H1 (cell line): ENCODE results near the gene HERC3. TPM values are rescaled to one million over a fixed set of nuclear protein-coding genes. Genes with fewer than 3 reads are reported as not detected.

ENCODE experiments used
- CTCF ChIA-PET: fragments of 300-600 bp; sonication (Branson Sonifier 250); formaldehyde crosslinking; loops from one replicate; lab custom pipeline; 2021; ENCODE audit not compliant: partially characterized antibody; lab: Charles Lee
- POLR2A ChIA-PET: fragments of 300-600 bp; sonication (Branson Sonifier 250); formaldehyde crosslinking; loops from one replicate; lab custom pipeline; 2021; ENCODE audit warnings: inconsistent platforms; ENCODE audit not compliant: partially characterized antibody; lab: Charles Lee
- DNase-seq, 2 experiments: peaks; one replicate each; pipeline versions ENCODE4 v3.0.0 to v3.0.0-alpha.2; 2010 to 2022; ENCODE audit warnings: low spot score in 2 of 2, low read depth in 1 of 2, mixed read lengths in 1 of 2
- FAIRE-seq: peaks from 2 replicates; lab custom pipeline; 2011; peaks lifted over from hg19 to GRCh38; lab: Jason Lieb, UNC
- H2AFZ ChIP-seq: 2 replicates; pipeline ENCODE4 v1.8.1; 2012; ENCODE audit warnings: low read length, inconsistent platforms
- H2AK5ac ChIP-seq: 2 replicates; pipeline ENCODE4 v1.6.1; 2013; ENCODE audit warnings: low read depth, low read length
- H2BK120ac ChIP-seq: replicated peaks from 2 replicates; pipeline ENCODE3; 2013; ENCODE audit warnings: low read depth, low read length, inconsistent platforms
- H2BK12ac ChIP-seq: 2 replicates; pipeline ENCODE4 v1.6.1; 2013; ENCODE audit warnings: low read depth, low read length
- H2BK15ac ChIP-seq: 2 replicates; pipeline ENCODE4 v1.6.1; 2013; ENCODE audit warnings: low read length
- H2BK20ac ChIP-seq: 2 replicates; pipeline ENCODE4 v1.6.1; 2013; ENCODE audit warnings: low read length
- H2BK5ac ChIP-seq: 2 replicates; pipeline ENCODE4 v1.6.1; 2013; ENCODE audit warnings: low read depth, low read length
- H3K14ac ChIP-seq: 2 replicates; pipeline ENCODE4 v1.6.1; 2013; ENCODE audit warnings: inconsistent platforms; ENCODE audit not compliant: insufficient read length
- H3K18ac ChIP-seq: 2 replicates; pipeline ENCODE4 v1.6.1; 2013; ENCODE audit warnings: low read length; ENCODE audit errors: extremely low read depth
- H3K23ac ChIP-seq: 2 replicates; pipeline ENCODE4 v1.6.1; 2013; ENCODE audit warnings: inconsistent platforms; ENCODE audit not compliant: insufficient read length
- H3K23me2 ChIP-seq: 2 replicates; pipeline ENCODE4 v1.6.1; 2013; ENCODE audit warnings: low read depth, low read length
- H3K27ac ChIP-seq: 2 replicates; pipeline ENCODE4 v1.6.1; 2011; ENCODE audit warnings: low read depth, low read length, inconsistent platforms
- H3K27me3 ChIP-seq, 4 experiments: replicated peaks in 1 of 4; 1 replicate in 1 of 4; 2 replicates in 3 of 4; pipeline versions ENCODE4 v1.6.1 to v1.8.1; 2011 to 2013; ENCODE audit warnings: low read length in 3 of 4, mild to moderate bottlenecking in 3 of 4, inconsistent platforms in 2 of 4, mixed read lengths in 2 of 4, moderate library complexity in 1 of 4; ENCODE audit not compliant: control insufficient read depth in 3 of 4, insufficient read depth in 3 of 4; ENCODE audit errors: extremely low read depth in 1 of 4
- H3K36me3 ChIP-seq, 4 experiments: 2 replicates each; pipeline versions ENCODE4 v1.6.1 to v1.8.1; 2011 to 2013; ENCODE audit warnings: mild to moderate bottlenecking in 4 of 4, low read length in 3 of 4, moderate library complexity in 2 of 4, control low read depth in 1 of 4, inconsistent platforms in 1 of 4; ENCODE audit not compliant: insufficient read depth in 4 of 4, control insufficient read depth in 2 of 4
- H3K4ac ChIP-seq: replicated peaks from 2 replicates; pipeline ENCODE3; 2013; ENCODE audit warnings: low read length, low read depth, mixed read lengths, inconsistent platforms; ENCODE audit not compliant: insufficient read length
- H3K4me1 ChIP-seq, 4 experiments: replicated peaks in 1 of 4; 1 replicate in 1 of 4; 2 replicates in 3 of 4; pipeline versions ENCODE4 v1.6.1 to v1.8.1; 2011 to 2013; ENCODE audit warnings: low read length in 3 of 4, inconsistent platforms in 2 of 4, mixed read lengths in 1 of 4; ENCODE audit not compliant: insufficient read depth in 4 of 4, control insufficient read depth in 3 of 4
- H3K4me2 ChIP-seq, 2 experiments: 2 replicates each; pipeline versions ENCODE4 v1.6.1 to v1.8.1; 2011 to 2013; ENCODE audit warnings: low read depth in 2 of 2, low read length in 2 of 2, control low read depth in 1 of 2, inconsistent platforms in 1 of 2, mild to moderate bottlenecking in 1 of 2; ENCODE audit not compliant: insufficient read depth in 1 of 2
- H3K4me3 ChIP-seq, 4 experiments: fragments of 200-600, 300-600 bp in 1 of 4; sonication (generic), shearing (Covaris generic), sonication (Bioruptor Twin) in 1 of 4; 2 replicates each; pipeline versions ENCODE4 v1.5.1 to v1.8.1; 2011 to 2016; ENCODE audit warnings: low read length in 4 of 4, low read depth in 3 of 4, control low read depth in 2 of 4, inconsistent platforms in 2 of 4, mild to moderate bottlenecking in 2 of 4, mixed read lengths in 1 of 4, moderate library complexity in 1 of 4; ENCODE audit not compliant: insufficient read depth in 2 of 4; ENCODE audit errors: extremely low read depth in 1 of 4
- H3K56ac ChIP-seq: replicated peaks from 2 replicates; pipeline ENCODE3; 2013; ENCODE audit warnings: low read depth, mild to moderate bottlenecking, mixed read lengths, low read length, inconsistent platforms; ENCODE audit not compliant: insufficient read length
- H3K79me1 ChIP-seq: 2 replicates; pipeline ENCODE4 v1.6.1; 2013; ENCODE audit warnings: low read depth, low read length, control low read depth
- H3K79me2 ChIP-seq, 2 experiments: 2 replicates each; pipeline versions ENCODE4 v1.6.1 to v1.8.1; 2012 to 2013; ENCODE audit warnings: low read length in 2 of 2, mild to moderate bottlenecking in 2 of 2, inconsistent platforms in 1 of 2; ENCODE audit not compliant: insufficient read depth in 2 of 2, control insufficient read depth in 1 of 2
- H3K9ac ChIP-seq, 4 experiments: replicated peaks in 1 of 4; 1 replicate in 1 of 4; 2 replicates in 3 of 4; pipeline versions ENCODE4 v1.6.1 to v1.8.1; 2011 to 2013; ENCODE audit warnings: low read depth in 3 of 4, low read length in 3 of 4, control low read depth in 2 of 4, mild to moderate bottlenecking in 2 of 4, moderate library complexity in 2 of 4, inconsistent platforms in 1 of 4; ENCODE audit errors: extremely low read depth in 1 of 4
- H3K9me3 ChIP-seq, 2 experiments: 2 replicates each; pipeline versions ENCODE4 v1.6.1 to v1.8.1; 2012 to 2013; ENCODE audit warnings: mild to moderate bottlenecking in 2 of 2, moderate library complexity in 2 of 2, control low read depth in 1 of 2, inconsistent platforms in 1 of 2, low read depth in 1 of 2, low read length in 1 of 2, mixed read lengths in 1 of 2; ENCODE audit not compliant: insufficient read depth in 2 of 2
- H4K20me1 ChIP-seq, 2 experiments: replicated peaks in 1 of 2; 2 replicates each; pipeline versions ENCODE3 to v1.8.1; 2011 to 2013; ENCODE audit warnings: inconsistent platforms in 2 of 2, low read length in 2 of 2, mild to moderate bottlenecking in 1 of 2; ENCODE audit not compliant: insufficient read depth in 2 of 2, control insufficient read depth in 1 of 2
- H4K5ac ChIP-seq: 2 replicates; pipeline ENCODE4 v1.6.1; 2013; ENCODE audit warnings: low read length, low read depth, mixed read lengths, inconsistent platforms; ENCODE audit not compliant: insufficient read length
- H4K8ac ChIP-seq: 2 replicates; pipeline ENCODE4 v1.8.0; 2013; ENCODE audit warnings: mild to moderate bottlenecking, moderate library complexity, low read length, inconsistent platforms; ENCODE audit not compliant: insufficient read depth; ENCODE audit errors: extremely low read depth
- H4K91ac ChIP-seq: replicated peaks from 2 replicates; pipeline ENCODE3; 2013; ENCODE audit warnings: low read length, mixed read lengths, inconsistent platforms; ENCODE audit not compliant: insufficient read length
- ATF3 ChIP-seq: IDR thresholded peaks from 2 replicates; pipeline ENCODE4 v1.6.1; 2011; ENCODE audit warnings: low read depth, mild to moderate bottlenecking, low read length; ENCODE audit not compliant: insufficient read depth
- E2F6 ChIP-seq: IDR thresholded peaks from 2 replicates; pipeline ENCODE4 v1.6.1; 2012; ENCODE audit warnings: inconsistent platforms
- KDM4A ChIP-seq: IDR thresholded peaks from one replicate; pipeline ENCODE4 v1.7.1; 2012; ENCODE audit warnings: low read depth, mild to moderate bottlenecking, moderate library complexity, low read length, inconsistent platforms; ENCODE audit not compliant: severe bottlenecking
- WGBS, 2 experiments: shearing (Covaris generic) in 1 of 2; methylation state at CpG; one replicate each; pipeline versions ENCODE4 v1.1.6 to v1.1.7; 2013 to 2015; ENCODE audit warnings: low lambda C conversion rate in 2 of 2, mixed read lengths in 2 of 2, inconsistent platforms in 1 of 2, low coverage in 1 of 2, missing lambda C conversion rate in 1 of 2; ENCODE audit not compliant: insufficient replicate concordance in 2 of 2, insufficient coverage in 1 of 2, insufficient read length in 1 of 2; ENCODE audit errors: extremely low coverage in 1 of 2, missing lambda C conversion rate in 1 of 2; 5-methylcytosine and 5-hydroxymethylcytosine counted together
- polyA plus RNA-seq, 7 experiments: library from polyadenylated mRNA; depleted of rRNA in 3 of 7; stranded (reverse) in 5 of 7; unstranded in 2 of 7; fragments of >200 nt in 5 of 7; fragments of 200-250 nt in 2 of 7; gene quantifications; 1 replicate in 5 of 7; 2 replicates in 1 of 7; 4 replicates in 1 of 7; pipeline versions ENCODE4 v1.2.1 to v1.2.3, GENCODE V29; 2011 to 2013; ENCODE audit warnings: missing spikeins in 2 of 7, mixed read lengths in 2 of 7
- total RNA-seq: library from RNA; stranded (reverse); fragmentation: NEBNext Ultra II Directional; extraction: Animal tissue kit (Norgen Biotek cat#: 25700); gene quantifications from 2 replicates; pipeline ENCODE4 v1.2.1, GENCODE V29; 2021

HERC3 gene
- total and polyA plus RNA-seq, 2 of the 8 experiments (the other 6 are each of a cell fraction or from before 2014, with no cell fraction given): 1.4 to 5.7 TPM

- 88% methylated on average over 4 of the region's 4 CpGs; no CpG with 5 or more reads in 1 of the 2 experiments for WGBS, 2 experiments
Measured at GRCh38 chr4:88653371-88653946, 61.2 kb downstream of the HERC3 start.

More at GRCh38 chr4:88653371-88653946, 61.2 kb downstream of the HERC3 start:
- Histone ChIP-seq H3K27me3 (no peaks in the 10 kb centered on the region), H2BK5ac (no peak overlapping the region), H2BK15ac (no peak overlapping the region), H4K5ac (no peak overlapping the region), H3K4me3 (no peak overlapping the region), H2BK120ac (no peak overlapping the region)
- FAIRE-seq (no peak), DNase-seq (no peak)
- POLR2A ChIA-PET: no interaction called here
- TF ChIP-seq E2F6 (no peak), KDM4A (no peak), ATF3 (no peak)
- TF ChIP-seq, all 59 proteins: peak for 0
- no peaks in the 10 kb centered on the region; a peak in 2 of 7 replicates for H3K4me1 ChIP-seq
- H2AK5ac ChIP-seq: no peak overlapping the region
- H3K23me2 ChIP-seq: no peaks in the 10 kb centered on the region
- no peak overlapping the region for H3K4me2 ChIP-seq
- CTCF ChIA-PET: interaction anchor here (0.6 to 3.3 kb wide), 4 partner anchors 20 to 128 kb away, joined by 3 to 15 read pairs (median 6); partner anchors contain the start of gene PYURF
- H3K36me3 ChIP-seq: no peaks in the 10 kb centered on the region
- H3K14ac ChIP-seq: no peak overlapping the region
- H4K20me1 ChIP-seq: no peaks in the 10 kb centered on the region
- no peak overlapping the region for H3K4ac ChIP-seq
- no peaks in the 10 kb centered on the region for H3K9me3 ChIP-seq
- H3K23ac ChIP-seq: no peak overlapping the region
- H3K27ac ChIP-seq: no peak overlapping the region
- no peak overlapping the region for H3K18ac ChIP-seq
- H3K9ac ChIP-seq: no peak overlapping the region
- H3K79me1 ChIP-seq: no peaks in the 10 kb centered on the region
- H3K79me2 ChIP-seq: no peaks in the 10 kb centered on the region
- no peak overlapping the region for H4K91ac ChIP-seq
- H2BK12ac ChIP-seq: no peak overlapping the region
- H2BK20ac ChIP-seq: no peak overlapping the region
- H3K56ac ChIP-seq: no peak overlapping the region
- no peak overlapping the region for H2AFZ ChIP-seq
- H4K8ac ChIP-seq: no peak overlapping the region
